ENCODE data around the gene SNUPN. TPM values are rescaled to one million over a fixed set of nuclear protein-coding genes. Genes with fewer than 3 reads are reported as not detected.

Gene SNUPN
- total and polyA plus RNA-seq, 2 donors (not counting 1 experiment from before 2014, with no cell fraction given): 10.5 to 23.5 TPM

DNA sequence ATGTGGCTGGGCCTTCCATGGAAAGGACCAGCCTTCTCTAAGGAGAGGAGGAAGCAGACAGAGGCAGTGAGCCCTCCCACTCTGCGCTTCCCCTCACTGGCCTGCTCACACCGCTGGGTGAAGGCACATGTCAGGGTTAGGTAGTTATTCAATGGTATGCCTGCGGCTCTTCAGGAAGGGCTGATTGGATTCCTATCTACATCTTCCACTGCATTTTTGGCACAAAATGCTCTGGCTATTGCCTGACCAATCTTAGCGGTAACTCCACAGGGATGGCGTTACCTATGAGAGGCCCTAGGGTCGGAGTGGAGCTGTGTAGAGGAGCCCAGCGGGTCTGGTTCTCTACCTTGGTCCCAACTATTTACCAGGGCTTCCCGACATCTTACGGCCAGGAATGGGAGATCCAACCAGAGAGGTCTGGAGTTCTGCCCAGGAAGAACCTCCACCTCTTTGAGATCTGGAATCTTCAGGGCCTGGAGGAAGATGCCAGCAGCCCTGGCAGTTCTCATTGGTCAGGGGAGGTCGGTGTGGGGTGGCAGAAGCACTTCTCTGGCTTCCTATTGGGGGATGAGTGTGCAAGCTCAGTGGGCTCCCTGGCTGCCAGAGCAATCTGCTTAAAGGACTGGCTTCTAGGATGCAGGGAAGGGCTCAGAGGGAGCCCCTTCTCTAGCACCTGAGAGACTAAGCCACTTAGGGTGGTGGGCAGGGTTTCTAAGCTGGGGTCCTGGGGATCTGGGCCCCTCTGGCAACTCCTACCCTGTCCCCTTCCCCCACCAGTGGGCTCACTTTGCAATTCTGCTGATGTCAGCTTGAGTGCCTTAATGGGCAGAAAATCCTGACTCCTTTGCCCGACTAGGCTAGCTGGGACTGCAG is 46.4 kb upstream of the SNUPN start:
- H3K4me1 Mint-ChIP-seq: peaks cover 1% of the 10 kb centered on the region
- Histone ChIP-seq H3K4me1 (ENCODE audit: control insufficient read depth in 2 of 2, insufficient read depth in 2 of 2, low read length in 2 of 2) (no peaks in the 10 kb centered on the region), H2AFZ (ENCODE audit: insufficient read depth, low read depth, low read length, poor library complexity, severe bottlenecking) (no peak overlapping the region), H3K36me3 (replicated peaks in 1 of 2; ENCODE audit: control extremely low read depth in 1 of 2, control insufficient read depth in 1 of 2, extremely low read depth in 1 of 2, insufficient read depth in 2 of 2, low read length in 1 of 2) (no peaks in the 10 kb centered on the region), H3K4me3 (ENCODE audit: control extremely low read depth in 1 of 5, extremely low read depth in 1 of 5, insufficient read depth in 1 of 5, low read depth in 2 of 5, low read length in 4 of 5) (no peak overlapping the region), H3K9ac (ENCODE audit: low read length) (no peak overlapping the region), H3K9me3 (ENCODE audit: control extremely low read depth in 1 of 3, control insufficient read depth in 2 of 3, insufficient read depth in 1 of 3, low read length in 2 of 3) (no peaks in the 10 kb centered on the region), H3K27me3 (replicated peaks in 1 of 4; ENCODE audit: control extremely low read depth in 1 of 4, control insufficient read depth in 3 of 4, insufficient read depth in 4 of 4, low read length in 3 of 4) (no peaks in the 10 kb centered on the region), H4K20me1 (ENCODE audit: control insufficient read depth, insufficient read depth, low read length, poor library complexity, severe bottlenecking) (no peaks in the 10 kb centered on the region), H3K79me2 (ENCODE audit: control insufficient read depth, insufficient read depth, low read length) (no peaks in the 10 kb centered on the region), H3K4me2 (replicated peaks; ENCODE audit: low read depth, low read length, poor library complexity, severe bottlenecking) (no peak overlapping the region), H3K27ac (ENCODE audit: low read length in 2 of 2) (no peak overlapping the region)
- H3K27ac Mint-ChIP-seq: no peak overlapping the region
- no peaks in the 10 kb centered on the region for H3K27me3 Mint-ChIP-seq
- TF ChIP-seq EZH2 (IDR thresholded peaks at IDR 0.05; ENCODE audit: borderline replicate concordance, insufficient read depth, low read depth, low read length, poor library complexity, severe bottlenecking): no peak
- TF ChIP-seq, protein P1, sequence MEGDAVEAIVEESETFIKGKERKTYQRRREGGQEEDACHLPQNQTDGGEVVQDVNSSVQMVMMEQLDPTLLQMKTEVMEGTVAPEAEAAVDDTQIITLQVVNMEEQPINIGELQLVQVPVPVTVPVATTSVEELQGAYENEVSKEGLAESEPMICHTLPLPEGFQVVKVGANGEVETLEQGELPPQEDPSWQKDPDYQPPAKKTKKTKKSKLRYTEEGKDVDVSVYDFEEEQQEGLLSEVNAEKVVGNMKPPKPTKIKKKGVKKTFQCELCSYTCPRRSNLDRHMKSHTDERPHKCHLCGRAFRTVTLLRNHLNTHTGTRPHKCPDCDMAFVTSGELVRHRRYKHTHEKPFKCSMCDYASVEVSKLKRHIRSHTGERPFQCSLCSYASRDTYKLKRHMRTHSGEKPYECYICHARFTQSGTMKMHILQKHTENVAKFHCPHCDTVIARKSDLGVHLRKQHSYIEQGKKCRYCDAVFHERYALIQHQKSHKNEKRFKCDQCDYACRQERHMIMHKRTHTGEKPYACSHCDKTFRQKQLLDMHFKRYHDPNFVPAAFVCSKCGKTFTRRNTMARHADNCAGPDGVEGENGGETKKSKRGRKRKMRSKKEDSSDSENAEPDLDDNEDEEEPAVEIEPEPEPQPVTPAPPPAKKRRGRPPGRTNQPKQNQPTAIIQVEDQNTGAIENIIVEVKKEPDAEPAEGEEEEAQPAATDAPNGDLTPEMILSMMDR (IDR thresholded peaks at IDR 0.05): no peak
- ChIA-PET CTCF (interaction anchor here (1.2 kb wide), 1 partner anchor 14 kb away, joined by 4 read pairs; no protein-coding TSS in a partner anchor), POLR2A (no interaction called here)
- 89% methylated on average over 8 of the region's 11 CpGs for WGBS (ENCODE audit: insufficient coverage)
- intact Hi-C loops (cut with micrococcal nuclease): no loop called here
- ATAC-seq (ENCODE audit: low read depth) (no peak), DNase-seq (no peak)
- no peaks in the 10 kb centered on the region for H3K9me3 Mint-ChIP-seq (ENCODE audit: insufficient read depth)
- no peak overlapping the region for H3K4me3 Mint-ChIP-seq

DNA sequence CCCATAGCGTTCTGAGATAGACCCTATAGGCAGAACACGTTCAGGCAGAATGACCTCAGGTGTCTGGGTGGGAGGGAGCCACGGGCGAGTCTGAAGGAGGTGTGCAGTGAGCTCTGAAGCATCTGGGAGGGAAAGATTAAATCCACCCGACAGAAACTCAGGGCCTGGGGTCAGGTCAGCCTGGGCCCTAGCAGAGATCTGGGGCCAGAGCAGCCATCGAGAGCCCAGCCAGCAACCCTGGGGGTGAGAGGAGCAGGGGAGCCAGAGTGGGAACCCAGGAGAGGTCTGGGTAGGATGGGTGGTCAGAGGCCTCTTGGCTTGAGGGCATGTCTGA is 44.3 kb upstream of the SNUPN start:
- WGBS (ENCODE audit: insufficient coverage): 86% methylated on average over 6 of the region's 6 CpGs
- H4K20me1 ChIP-seq (ENCODE audit: control insufficient read depth, insufficient read depth, low read length, poor library complexity, severe bottlenecking): no peaks in the 10 kb centered on the region
- no peak overlapping the region for H3K27ac ChIP-seq (ENCODE audit: low read length in 2 of 2)
- TF ChIP-seq, protein P1 (IDR thresholded peaks at IDR 0.05): no peak
- ATAC-seq (ENCODE audit: low read depth) (no peak), DNase-seq (no peak)
- intact Hi-C loops (cut with micrococcal nuclease): no loop called here
- no peaks in the 10 kb centered on the region for H3K9me3 Mint-ChIP-seq (ENCODE audit: insufficient read depth)
- no peaks in the 10 kb centered on the region for H3K4me1 ChIP-seq (ENCODE audit: control insufficient read depth in 2 of 2, insufficient read depth in 2 of 2, low read length in 2 of 2)
- no peaks in the 10 kb centered on the region for H3K79me2 ChIP-seq (ENCODE audit: control insufficient read depth, insufficient read depth, low read length)
- POLR2A ChIA-PET: no interaction called here
- peaks cover 1% of the 10 kb centered on the region for H3K4me1 Mint-ChIP-seq
- CTCF ChIA-PET: no interaction called here
- H3K4me3 ChIP-seq (ENCODE audit: control extremely low read depth in 1 of 5, extremely low read depth in 1 of 5, insufficient read depth in 1 of 5, low read depth in 2 of 5, low read length in 4 of 5): no peak overlapping the region
- no peak overlapping the region for H3K4me2 ChIP-seq (replicated peaks; ENCODE audit: low read depth, low read length, poor library complexity, severe bottlenecking)
- H3K9ac ChIP-seq (ENCODE audit: low read length): no peak overlapping the region
- no peak overlapping the region for H2AFZ ChIP-seq (ENCODE audit: insufficient read depth, low read depth, low read length, poor library complexity, severe bottlenecking)
- H3K36me3 ChIP-seq (replicated peaks in 1 of 2; ENCODE audit: control extremely low read depth in 1 of 2, control insufficient read depth in 1 of 2, extremely low read depth in 1 of 2, insufficient read depth in 2 of 2, low read length in 1 of 2): no peaks in the 10 kb centered on the region
- H3K9me3 ChIP-seq (ENCODE audit: control extremely low read depth in 1 of 3, control insufficient read depth in 2 of 3, insufficient read depth in 1 of 3, low read length in 2 of 3): no peaks in the 10 kb centered on the region
- H3K27ac Mint-ChIP-seq: no peak overlapping the region
- no peaks in the 10 kb centered on the region for H3K27me3 Mint-ChIP-seq
- H3K27me3 ChIP-seq (replicated peaks in 1 of 4; ENCODE audit: control extremely low read depth in 1 of 4, control insufficient read depth in 3 of 4, insufficient read depth in 4 of 4, low read length in 3 of 4): no peaks in the 10 kb centered on the region
- no peak overlapping the region for H3K4me3 Mint-ChIP-seq
